ENCODE data around the gene GGT5.
"Not testable (repeated sequence)": the region's sequence is repeated elsewhere in the genome, so short reads cannot be mapped to it uniquely, and the experiment has no call there.

Gene GGT5

DNA sequence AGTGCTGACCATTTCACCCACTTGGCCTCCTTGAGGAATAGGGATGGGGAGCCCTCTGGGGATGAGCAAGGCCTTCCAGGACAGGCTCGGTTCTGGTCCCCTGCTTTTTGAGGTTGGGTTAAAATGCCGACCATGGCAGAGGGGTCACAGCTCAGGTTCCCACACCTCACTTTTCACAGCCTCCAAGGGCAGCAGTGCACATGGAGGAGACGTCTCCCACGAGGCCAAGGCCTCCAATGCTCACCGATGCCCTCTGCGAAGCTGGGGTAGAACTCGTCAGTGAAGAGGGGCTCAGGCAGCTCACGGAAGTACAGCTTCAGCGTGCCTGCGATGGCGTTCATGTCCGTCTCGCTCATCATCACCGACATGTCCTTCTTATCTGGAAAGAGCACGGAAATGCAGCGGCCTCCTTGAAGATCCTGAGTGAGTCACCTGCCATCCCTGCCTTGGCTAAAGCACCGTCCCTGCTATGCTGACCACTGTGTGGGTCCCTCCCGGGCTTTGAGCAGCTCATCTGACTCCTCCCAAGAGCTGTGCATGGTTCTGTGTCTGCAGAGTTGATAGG lies 17.4 kb upstream of the GGT5 start:
- DNase-seq = not testable (repeated sequence)

DNA sequence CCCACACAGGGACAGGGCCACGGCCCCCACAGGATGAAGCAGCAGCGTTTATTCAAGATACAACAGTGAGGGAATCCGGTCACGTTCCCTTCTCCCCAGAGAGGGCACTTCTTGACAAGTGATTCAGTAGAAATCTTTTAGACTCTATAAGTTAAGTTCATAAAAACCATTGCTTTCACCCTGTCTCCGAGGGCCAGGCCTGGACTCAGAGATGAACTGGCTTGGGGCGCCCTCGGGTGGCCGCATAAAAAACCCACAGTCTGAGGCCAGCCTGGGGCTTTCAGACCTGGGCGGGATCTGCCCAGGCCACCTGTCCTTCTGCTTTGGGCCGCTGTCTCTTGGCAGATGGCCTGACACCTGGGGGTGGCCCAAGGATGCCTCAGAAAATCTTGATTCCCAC lies 14.6 kb upstream of the GGT5 start:
- DNase-seq = peak; percentile 4

DNA sequence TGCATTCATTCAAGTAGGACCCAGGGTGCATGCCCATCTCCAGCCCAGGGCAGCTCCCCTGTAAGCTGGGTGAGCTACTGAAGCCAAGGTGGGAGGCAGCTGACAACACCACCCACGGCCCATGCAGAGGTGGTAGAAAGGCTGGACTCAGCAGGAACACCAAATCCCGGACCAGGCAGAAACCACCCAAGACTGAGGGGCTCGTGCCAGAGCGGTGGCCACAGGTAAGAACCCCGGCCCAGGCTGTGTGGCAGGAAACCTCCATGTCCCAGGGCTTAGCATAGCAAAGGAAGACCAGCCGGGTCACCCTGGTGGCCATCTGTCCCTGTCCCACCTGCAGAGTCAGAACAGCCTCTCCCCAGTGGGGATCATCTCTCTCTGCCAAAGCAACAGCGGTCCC lies 11.9 kb upstream of the GGT5 start:
- DNase-seq = not testable (repeated sequence)

DNA sequence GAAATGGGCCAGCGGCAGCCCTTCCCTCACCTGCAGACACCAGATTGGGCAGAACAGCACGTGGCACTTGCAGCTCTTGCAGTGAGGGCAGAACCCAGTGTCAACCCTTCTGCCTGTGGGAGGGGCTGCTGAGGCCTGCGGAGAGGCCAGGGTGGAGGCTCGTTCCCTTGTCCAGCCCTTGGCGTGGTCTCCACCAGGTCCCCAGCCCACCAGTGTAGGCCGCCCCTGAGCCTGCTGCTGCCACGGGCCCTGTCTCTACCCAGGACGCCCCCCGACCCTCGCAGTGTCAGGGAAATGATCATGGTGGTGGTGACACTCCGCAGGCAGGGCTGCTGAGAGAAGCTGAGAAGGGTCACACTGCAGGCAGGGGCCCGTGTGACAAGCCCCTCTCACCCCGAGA lies 11.3 kb upstream of the GGT5 start:
- not testable (repeated sequence) for DNase-seq

DNA sequence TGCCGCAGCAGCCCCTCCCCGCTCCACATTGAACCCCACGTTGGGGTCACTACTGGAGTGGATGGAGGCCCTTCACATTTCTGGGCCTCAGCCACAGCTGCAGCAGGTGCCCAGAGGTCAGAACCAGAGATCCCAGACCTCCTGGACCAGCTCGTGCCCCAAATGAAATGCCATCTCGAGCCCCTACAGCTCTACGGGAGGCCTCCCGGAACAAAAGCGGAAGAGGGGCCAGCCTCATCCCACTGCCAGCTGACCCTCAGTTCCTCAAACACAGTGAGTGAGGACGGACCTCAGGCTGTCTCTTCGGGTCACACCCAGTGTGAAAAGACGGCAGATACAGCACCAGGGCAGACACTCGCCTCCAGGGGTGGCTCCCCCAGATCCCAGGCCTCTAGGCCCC lies 8.2 kb upstream of the GGT5 start:
- DNase-seq = not testable (repeated sequence)

DNA sequence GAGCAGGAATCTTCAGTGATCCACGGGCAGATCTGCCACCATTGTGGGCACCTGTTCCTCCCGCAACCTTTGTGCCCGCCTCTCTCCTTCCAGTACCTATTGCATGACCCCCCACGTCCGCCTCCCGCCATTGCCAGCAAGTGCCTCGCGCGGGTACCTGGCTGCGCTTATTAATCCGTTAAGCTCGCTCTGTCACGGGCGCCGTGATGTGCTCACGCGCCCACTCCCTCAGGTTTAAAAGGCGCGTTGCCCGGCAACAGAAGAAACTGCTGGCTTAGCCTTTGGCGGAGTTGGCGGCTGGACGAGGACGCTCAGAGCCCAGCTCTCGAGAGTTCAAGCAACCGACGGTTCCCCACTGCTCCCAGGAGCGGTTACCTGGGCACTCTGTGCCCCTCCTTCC lies 6.4 kb upstream of the GGT5 start:
- DNase-seq = not testable (repeated sequence)

DNA sequence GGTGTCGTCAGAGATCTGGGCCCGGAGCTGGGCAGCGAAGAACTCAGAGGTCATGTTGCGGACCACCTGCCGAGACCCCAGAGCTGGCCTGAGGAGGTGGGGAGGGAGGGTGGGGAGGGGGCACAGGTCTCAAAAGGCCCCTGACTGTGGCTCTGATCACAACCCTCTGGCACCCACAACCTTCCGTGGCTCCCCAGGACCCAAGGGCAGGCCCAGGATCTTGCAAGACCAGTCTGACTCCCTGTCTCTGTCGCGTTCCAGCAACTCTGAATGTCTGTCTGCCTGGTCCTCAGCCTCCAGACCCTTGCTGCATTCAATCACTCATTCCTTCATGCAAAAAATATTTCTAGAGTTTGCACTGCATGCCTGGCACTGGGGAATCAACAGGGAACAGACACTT lies 4.5 kb upstream of the GGT5 start:
- DNase-seq = not testable (repeated sequence)

DNA sequence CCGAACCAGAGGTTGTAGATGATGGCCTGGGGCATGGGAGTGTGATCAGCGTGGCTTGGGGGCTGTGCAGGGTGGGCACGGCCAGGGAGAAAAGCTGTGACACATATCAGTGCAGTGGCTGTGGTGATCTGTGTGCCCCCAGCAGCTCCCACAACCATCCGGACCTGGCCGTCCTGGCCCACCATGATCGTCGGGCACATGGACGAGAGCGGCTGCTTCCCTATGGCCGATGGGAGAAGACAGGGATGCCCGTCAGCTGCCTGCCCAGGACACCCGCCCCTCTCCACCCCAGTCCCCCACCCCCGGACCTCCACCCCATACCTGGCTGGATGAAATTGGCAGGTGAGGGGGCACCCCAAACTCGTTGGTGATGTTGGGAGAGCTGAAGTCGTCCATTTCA lies 3.7 kb upstream of the GGT5 start:
- not testable (repeated sequence) for DNase-seq

DNA sequence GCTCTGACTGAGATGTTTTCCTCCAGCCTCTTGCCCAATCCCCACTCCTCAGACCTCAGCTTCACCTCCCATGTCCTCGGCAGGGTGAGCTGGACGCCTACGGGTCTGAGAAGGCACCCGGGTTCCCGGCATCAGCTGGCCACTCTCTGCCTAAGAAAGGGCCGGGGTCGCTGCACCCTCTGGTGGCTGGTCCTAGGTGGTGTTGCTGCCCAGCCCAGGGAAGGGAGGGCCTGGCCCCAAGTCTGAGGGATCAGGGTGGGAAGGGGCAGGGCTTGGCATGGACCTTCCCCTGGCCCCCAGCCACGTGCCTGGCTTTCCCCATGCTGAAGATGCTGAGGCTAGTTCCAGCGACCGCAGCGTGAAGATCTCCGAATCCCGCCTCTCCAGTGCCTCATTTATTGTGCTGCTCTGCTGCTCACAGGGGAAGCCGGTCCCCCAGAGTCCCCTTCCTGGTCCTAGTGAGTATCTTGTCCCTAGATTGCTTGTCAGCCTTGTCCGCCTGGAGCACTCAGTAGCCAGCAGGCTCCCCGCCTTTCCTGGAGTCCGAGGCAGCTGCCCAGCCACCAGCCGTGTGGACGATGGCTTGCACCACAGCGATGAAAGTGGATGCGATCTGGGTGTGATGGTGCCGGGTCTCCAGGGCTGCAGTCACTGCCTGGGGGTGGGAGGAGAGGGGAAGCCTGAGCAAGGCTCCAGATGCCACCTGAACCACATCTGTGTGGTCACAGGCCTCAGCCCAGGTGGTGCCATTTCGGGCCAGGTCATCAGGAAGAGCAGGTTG lies 2.9 kb upstream of the GGT5 start:
- peak; percentile 12 for DNase-seq

DNA sequence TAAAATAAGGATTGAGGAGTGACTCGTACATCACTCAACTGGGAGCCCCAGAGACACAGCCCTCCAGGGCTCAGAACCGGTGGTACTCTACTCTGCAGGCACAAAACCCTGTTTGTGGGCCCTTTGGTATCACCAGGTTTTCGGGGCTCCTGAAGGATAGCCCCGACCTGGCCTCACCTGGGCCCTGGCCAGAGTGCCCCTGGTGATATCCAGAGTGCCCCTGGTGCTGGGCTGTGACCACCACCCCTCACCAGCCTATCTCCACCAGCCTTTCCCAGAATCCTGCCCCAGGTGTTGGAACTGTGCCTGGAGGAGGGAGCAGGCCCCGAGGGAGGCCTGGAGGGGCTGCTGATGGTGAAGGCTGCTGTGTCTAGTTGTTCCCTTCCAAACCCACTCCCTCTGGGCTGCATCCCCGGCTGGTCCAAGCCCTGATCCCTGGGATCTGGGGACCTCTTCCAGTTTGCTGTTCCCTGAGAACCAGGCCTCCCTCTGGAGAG lies 2.2 kb upstream of the GGT5 start:
- no peak for DNase-seq

DNA sequence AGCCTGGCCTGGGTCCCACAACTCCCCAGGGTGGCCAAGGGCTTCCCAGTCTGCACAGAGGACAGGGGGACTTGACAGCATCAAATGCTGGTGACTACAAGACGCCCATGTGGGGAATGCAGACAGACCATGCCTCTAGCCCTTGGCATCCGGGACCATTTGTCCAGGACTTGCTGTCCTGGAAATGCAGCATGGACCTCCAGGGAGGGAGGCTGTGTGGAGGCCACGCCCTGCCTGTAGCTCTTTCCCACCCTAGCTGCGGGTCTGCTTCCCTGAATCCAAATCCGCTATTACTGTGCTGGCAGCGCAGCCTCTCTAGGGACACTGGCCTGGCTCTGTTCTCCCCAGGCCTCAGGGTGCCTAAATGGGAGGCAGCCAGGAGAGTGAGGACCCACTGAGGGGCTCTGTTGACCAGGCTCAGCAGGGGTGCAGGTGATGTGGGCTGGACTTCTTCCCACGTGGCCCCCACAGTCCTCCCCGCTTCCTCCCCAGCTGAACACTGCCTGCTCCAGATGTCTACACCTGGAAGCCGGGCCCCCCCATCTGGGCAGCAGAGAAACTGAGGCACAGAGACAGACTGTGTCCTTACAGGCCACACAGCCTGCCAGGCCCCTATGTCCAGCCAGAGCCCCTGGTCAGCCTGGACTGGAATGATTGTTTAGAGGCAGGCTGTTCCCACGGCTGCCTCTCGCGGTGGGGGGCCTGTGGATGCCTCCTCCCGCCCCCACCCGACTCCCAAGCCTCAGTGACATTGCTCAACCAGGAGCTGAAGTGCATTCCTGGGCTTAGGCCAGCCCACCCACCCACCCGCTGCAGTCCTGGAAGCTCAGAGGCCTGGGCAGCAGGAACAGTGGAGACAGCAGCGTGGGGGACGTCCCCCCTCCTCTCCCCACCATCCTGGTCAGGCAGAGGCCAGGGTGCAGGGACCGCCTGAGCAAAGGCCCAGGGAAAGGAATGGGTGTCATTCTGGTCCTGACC lies 991 bp upstream of the GGT5 start:
- DNase-seq = not testable (repeated sequence)

DNA sequence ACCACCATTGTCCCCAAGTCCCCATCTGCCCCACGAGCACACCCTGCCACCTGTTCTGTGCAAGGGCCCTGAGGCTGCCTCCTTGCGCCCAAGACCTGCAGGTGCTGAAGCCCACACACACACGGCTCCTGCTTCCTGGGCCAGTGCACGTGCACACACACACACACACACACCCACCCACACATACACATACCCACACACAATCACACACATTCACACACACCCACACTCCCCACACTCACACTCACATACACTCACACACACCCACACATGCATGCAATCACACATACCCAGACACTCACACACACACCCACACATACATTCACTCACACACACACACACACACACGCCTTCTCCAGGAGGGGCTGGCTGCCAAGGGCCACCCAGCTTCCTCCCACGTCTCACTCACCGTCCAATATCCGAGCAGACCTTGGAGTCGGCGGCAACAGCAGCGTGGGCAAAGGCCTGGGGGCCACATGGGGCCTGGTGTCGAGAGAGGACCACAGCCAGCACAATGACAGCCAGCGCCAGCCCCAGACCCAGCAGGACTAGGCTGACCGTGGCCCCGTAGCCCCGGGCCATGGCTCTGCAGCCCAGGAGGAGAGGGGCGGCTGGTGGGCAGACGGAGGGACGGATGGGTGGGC lies 616 bp downstream of the GGT5 start:
- no peak for DNase-seq

DNA sequence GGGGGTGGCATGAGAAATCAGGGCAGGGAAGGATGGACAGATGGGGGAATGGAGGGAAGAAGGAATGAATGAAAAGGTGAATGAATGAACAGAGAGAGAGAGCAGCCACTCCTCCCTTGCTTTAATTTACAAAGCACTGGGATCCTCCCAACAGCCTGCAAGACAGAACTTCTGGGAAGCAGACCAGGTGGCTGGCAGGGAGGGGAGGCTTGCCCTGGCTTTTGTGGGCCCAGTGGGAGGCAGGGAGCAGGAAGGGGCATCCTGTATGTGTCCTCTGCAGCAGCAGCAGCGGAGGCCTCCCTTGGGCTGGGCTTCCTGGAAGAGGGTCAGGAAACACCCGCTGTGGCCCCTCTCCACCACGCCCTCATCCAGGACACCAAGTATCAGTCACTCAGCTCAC lies 1.5 kb downstream of the GGT5 start:
- DNase-seq = not testable (repeated sequence)

DNA sequence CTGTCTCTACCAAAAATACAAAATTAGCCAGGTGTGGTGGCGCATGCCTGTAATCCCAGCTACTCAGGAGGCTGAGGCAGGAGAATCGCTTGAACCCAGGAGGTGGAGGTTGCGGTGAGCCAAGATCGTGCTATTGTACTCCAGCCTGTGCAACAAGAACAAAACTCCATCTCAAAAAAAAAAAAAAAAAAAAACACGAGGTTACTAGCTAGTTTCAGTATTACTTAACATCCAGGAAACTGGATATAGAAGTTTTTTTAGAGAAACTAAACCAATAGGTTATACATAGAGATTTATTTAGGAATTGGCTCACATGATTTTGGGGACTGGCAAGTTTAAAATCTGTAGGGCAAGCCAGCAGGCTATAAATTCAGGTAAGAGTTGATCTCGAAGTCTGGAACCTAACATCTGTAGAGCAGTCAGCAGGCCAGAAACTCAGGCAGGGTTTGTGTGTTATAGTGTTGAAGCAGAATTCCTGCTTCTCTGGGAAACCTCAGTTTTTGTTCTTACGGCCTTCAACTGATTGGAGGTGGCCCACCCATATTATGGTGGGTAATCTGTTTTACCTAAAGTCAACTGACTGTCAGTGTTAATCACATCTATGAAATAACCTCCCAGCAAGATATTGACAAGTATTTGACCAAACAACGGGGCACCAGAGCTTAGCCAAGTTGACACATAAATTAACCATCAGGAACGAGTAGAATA lies 3.7 kb downstream of the GGT5 start:
- not testable (repeated sequence) for DNase-seq

DNA sequence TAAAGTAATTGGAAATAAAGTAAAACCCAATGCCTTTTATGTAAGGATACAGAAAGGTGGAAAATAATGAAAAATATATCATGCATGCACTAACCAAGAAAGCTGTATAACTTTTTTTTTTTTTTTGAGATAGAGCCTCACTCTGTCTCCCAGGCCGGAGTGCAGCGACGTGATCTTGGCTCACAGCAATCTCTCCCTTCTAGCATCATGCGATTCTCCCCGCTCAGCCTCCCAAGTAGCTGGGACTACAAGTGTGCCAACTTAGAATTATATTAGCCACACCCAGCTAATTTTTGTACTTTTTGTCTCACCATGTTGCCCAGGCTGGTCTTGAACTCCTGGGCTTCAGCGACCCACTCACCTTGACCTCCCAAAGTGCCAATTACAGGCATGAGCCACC lies 4.5 kb downstream of the GGT5 start:
- no peak for DNase-seq

DNA sequence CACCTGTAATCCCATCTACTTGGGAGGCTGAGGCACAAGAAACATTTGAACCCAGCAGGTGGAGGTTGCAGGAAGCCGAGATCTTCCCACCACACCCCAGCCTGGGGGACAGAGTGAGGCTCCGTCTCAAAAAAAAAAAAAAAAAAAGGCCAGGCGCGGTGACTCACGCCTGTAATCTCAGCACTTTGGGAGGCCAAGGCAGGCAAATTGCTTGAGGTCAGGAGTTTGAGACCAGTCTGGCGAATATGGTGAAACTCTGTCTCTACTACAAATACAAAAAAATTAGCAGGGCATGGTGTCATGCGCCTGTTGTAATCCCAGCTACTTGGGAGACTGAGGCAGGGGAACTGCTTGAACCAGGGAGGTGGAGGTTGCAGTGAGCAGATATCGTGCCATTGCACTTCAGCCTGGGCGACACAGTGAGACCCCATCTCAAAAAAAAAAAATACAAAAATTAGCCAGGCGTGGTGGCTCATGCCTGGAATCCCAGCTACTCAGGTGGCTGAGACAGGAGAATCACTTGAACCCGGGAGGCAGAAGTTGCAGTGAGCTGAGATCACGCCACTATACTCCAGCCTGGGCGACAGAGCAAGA lies 6.7 kb downstream of the GGT5 start:
- DNase-seq = not testable (repeated sequence)

DNA sequence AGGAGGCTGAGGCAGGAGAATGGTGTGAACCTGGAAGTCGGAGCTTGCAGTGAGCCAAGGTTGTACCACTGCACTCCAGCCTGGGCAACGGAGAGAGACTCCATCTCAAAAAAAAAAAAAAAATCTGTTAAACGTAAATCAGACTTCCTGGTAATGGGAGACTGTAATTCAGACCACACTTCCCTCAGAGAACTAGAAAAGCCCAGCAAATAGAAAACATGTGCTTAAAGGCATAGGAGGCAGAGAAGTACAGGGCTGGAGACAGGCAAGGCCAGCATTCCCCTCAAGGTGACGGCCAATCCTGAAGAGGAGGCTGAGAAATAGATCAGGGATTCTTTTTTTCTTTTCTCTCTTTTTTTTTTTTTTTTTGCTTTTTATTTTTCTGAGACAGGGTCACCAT lies 8.2 kb downstream of the GGT5 start:
- DNase-seq = no peak

DNA sequence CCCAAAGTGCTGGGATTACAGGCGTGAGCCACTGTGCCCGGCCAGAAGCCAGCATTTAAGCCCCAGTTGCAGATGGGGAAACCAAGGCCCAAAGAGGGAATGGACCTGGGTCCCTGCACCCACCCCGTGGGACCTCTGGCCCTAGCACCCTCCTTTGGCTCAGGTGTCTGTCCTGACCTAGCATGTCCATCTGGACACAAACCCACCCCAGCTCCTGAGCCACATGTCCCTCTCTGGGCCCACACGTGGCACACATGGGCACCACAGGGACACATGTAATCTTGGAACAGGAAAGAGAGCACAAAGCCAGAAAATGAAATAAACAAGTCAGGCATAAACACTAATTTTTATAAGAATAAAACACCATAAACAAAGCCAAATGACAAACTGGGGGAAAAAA lies 9.6 kb downstream of the GGT5 start:
- no peak for DNase-seq

DNA sequence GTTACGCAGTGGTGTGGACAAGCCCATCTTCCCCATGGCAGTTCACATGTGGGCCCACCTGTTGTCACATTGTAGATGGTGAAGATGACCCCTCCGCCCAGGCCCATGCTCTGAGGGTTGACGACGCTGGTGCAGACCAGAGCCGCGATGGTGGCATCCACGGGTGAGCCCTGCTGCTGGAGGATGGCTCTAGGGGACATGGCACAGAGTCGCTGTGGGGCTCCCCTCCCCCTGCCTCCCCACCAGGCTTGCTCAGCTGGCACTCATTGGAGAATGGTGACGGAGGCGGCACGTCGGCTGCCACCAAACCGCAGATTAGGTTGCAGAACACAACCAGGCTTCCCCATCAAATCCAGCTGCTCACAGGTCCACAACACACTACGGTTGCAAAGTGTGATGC lies 11.1 kb downstream of the GGT5 start:
- DNase-seq = no peak

DNA sequence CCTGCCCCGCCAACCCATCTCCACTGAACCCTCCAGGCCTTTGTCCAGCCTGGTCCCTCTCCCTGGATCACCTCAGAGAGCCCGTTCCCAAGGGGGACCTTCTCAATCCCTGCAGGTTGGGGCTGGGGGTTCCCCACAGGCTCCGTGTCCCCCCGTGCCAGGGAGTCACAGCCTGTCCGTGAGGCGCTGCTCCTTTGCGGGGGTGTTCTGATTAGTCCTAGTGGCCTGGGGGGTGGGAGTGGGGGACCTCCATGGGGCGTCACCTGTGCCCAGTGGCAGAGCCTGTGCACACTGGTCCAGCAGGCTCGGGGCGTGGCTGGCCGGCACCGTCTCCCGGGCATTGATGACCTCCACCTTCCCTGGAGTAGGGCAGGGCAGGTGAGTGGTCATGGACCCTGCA lies 11.6 kb downstream of the GGT5 start:
- no peak for DNase-seq

DNA sequence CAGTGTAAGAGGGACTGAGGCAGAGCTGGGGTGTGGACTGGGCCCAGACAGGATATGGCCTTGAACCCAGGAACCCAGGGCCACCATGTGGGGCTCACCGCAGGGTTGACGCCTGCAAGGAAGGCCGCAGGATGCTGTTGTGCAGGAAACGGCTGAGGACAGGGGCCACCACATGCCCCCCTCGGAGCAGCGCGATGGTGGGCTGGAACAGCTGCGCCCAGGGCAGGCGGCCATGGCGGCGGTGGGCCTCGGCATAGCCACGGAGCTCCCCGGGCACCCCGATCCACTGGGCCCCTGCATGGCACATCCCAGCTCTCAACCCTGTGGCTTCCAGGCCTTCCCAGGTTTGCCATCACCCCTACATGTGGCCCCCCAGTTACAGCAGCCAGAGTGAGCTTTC lies 12.2 kb downstream of the GGT5 start:
- no peak for DNase-seq

DNA sequence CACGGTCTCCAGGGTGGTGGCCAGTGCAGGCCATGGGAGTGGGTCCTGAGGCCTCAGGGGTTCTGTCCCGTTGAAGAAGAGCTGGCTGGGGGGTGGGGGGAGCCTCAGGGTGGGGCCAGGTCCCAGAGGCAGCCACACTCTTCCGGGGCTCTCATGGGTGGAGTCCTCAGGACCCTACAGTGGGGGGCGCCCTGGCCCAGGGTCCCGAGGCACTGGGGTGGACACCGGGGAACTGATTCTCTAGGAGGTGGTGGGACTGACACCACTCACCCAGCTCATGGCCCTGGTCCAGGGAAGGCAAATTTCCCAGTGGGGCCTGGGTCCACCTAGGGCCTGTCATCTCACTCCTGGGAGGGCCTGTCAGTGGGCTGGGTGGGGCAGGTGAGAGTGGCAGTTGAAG lies 12.8 kb downstream of the GGT5 start:
- no peak for DNase-seq

Measured in NCI-H510A treated with DMSO at 0.1 percent for 48 hours (cell line).